Adrenal gland (tissue), 5 donors: ENCODE data around the gene JKAMP.

Source experiments
- CTCF ChIP-seq, 6 experiments: fragments of 450-650 bp in 4 of 6; fragments of 200-600 bp in 2 of 6; sonication (generic) in 1 of 6; IDR thresholded peaks; 1 replicate in 5 of 6; 2 replicates in 1 of 6; pipeline versions ENCODE4 v1.5.1 to v1.8.0; 2016 to 2021; ENCODE audit warnings: antibody characterized with exemption in 6 of 6, mild to moderate bottlenecking in 2 of 6, moderate library complexity in 1 of 6
- POLR2A ChIP-seq, 2 donors: fragments of 450-650 bp; IDR thresholded peaks; one replicate each; pipeline ENCODE4 v1.6.1; 2017; ENCODE audit warnings: antibody characterized with exemption in 2 of 2, mild to moderate bottlenecking in 2 of 2, moderate library complexity in 1 of 2
- donor health status: DM: no; HTN: no; CAD: no.

GRCh38 chr14:59503256-59503655 lies 18.9 kb downstream of the JKAMP start:
- TF ChIP-seq CTCF (IDR thresholded peaks at IDR 0.05) (no peak), POLR2A (IDR thresholded peaks at IDR 0.05) (no peak)
